NAMALWA (cell line): Measurements from ENCODE around the gene HNRNPA3.
A peak's percentile ranks its signal among the peaks of the same experiment; 100 is the strongest.
"Not testable (repeated sequence)": the region's sequence is repeated elsewhere in the genome, so short reads cannot be mapped to it uniquely, and the experiment has no call there.

Source experiments
- DNase-seq: peaks from one replicate; pipeline ENCODE4 v3.0.0-alpha.2; 2015; ENCODE audit warnings: low spot score

The HNRNPA3 gene

GRCh38 chr2:177212106-177212890 is at the start of gene HNRNPA3:
HNRNPA3 (plus strand) TSS chr2:177212794; CDS start chr2:177212800, 6 bp downstream.
- peak; percentile 99 for DNase-seq

GRCh38 chr2:177164131-177164530 is 48.5 kb upstream of the HNRNPA3 start:
- DNase-seq: no peak

- DNase-seq: peak; percentile 89
These were observed 48.0 kb upstream of the HNRNPA3 start for GRCh38 chr2:177164584-177165052.

GRCh38 chr2:177165061-177165583 is 47.5 kb upstream of the HNRNPA3 start:
- peak; percentile 45 for DNase-seq

- peak; percentile 83 for DNase-seq
These were observed 46.6 kb upstream of the HNRNPA3 start for GRCh38 chr2:177165721-177166711.

GRCh38 chr2:177169810-177170514 is 42.6 kb upstream of the HNRNPA3 start:
- no peak for DNase-seq

DNA sequence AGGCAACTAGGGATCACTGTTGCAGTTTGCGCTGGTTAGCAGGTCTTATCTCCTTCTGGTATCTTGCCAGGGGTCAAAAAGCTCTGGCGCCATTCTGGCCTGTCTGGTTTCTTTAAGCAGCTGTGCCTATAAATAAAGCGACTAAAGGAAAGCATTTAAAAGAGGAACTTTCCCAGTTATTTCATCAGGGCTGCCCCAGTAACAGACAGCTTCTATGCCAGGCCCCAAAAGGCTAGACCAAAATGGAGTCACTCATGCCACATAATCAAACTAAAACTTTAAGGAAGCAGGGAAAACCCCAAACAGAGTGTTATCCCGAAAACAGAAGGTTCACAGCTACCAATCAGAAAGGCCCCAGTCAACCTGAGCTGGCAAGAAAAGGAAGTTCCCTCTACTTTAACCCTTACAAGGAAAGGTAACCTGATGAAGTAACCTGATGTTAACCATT is 41.2 kb upstream of the HNRNPA3 start:
- no peak for DNase-seq

- no peak for DNase-seq
These were observed 40.3 kb upstream of the HNRNPA3 start for GRCh38 chr2:177172034-177172880.

DNA sequence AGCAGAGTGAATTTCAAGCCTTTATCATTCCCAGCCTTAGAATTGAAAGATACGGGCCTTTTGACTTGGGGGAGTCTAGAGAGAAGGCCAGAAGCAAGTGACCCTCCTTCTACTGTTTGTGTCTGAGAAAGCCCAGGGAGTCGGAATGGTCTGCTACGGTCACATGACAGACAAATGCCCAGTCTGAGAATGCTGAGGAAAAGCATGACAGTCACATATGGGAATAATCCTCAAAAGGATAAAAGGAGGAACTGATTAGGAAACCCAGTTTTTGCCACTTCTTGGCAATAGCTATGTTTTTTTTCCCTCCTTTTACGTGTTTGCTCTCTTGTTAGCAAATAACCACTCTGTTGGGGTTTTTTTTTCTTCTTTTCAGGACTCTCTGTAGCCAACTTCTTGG is 38.1 kb upstream of the HNRNPA3 start:
- DNase-seq: no peak

DNA sequence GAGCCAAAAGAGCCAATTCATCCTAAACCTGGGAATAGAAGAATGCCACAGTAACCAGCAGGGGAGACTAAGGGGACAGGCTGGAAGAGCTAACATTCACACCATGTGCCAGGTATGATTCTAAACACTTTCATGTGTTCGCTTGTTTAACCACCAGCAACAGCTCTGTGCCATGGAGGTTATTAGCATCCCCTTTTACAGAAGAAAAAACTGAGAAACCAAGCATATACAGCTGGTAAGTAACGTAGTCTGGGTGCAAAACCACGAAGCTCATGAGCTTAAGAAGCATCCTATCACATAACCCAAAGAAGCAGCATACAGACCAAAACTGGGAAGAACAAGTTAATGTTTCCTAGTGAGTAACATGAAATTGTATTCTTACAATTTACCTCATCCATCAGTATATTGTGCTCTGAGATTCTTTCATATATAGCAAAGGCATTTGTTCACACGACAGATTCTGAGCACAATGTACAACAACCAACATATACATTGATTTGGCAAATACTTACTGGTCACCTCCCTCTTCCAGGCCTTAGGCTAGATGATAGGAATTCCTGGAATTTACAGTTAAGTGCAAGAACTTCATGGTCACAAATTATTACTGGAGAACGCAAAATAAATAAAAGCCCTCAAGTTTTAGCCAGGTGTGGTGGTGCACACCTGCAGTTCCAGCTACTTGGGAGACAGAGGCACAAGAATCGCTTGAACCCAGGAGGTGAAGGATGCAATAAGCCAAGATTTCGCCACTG is 36.5 kb upstream of the HNRNPA3 start:
- DNase-seq: no peak

DNA sequence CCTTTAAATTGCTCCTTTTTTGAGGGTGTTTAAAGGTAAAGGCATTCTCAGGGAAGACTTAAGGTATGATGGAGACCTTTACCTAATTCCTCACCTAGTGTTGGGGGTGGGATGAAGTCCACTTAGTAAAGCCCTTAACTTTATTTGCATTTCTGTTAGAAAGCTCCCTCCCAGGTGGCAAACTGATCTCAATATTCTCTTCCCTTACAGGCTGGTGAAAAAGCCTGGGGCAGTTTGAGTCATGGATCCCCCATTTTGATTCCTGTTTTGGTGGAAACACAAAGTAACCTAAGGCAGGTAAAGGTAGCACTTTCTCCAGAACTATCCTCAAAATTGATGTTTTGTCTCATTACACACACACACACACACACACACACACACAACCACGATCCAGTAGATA is 33.8 kb upstream of the HNRNPA3 start:
- DNase-seq: no peak

GRCh38 chr2:177179227-177179626 is 33.4 kb upstream of the HNRNPA3 start:
- no peak for DNase-seq

DNA sequence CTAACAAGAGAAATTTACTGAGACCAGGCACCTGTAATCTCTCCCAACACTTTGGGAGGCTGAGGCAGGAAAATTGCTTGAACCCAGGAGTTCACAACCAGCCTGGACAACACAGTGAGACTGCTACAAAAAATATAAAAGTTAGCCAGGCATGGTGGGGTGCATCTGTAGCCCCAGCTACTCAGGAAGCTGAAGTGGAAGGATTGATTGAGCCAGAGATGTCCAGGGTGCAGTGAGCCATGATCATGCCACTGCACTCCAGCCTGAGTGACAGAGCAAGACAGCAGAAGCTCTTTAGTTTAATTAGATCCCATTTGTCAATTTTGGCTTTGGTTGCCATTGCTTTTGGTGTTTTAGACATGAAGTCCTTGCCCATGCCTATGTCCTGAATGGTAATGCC is 32.9 kb upstream of the HNRNPA3 start:
- DNase-seq: not testable (repeated sequence)

- no peak for DNase-seq
These were observed 32.2 kb upstream of the HNRNPA3 start for GRCh38 chr2:177180269-177181000.

DNA sequence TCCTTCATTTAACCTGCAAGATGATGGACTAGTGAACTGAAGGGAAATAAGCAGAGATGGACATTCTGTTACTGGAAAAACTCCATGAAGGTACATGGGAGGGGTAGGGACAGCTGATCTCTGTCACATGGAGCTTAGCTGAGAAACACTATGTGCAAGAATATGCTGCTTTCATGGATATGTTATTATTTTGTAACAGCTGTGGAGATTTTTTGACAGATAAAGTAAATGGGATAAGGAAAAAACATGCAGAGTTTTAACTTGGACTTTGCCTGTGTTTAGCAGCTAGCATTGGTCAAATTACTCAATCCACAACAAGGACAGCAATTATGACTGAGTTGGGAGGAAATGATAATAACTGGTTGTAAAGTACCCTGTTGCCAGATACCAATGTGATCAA is 28.7 kb upstream of the HNRNPA3 start:
- no peak for DNase-seq

DNA sequence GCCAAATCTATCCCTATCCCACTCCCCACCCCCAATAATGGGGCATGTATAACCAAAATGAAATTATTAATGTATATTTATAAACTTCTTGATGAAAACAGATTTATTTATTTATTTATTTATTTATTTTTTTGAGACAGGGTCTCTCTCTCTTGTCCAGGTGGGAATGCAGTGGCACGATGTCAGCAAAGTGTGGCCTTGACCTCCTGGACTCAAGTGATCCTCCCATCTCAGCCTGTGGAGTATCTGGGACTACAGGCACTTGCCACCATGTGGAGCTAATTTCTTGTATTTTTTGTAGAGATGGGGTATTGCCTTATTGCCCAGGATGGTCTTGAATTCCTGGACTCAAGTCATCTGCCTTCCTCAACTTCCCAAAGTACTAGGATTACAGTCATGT is 28.0 kb upstream of the HNRNPA3 start:
- DNase-seq: no peak

DNA sequence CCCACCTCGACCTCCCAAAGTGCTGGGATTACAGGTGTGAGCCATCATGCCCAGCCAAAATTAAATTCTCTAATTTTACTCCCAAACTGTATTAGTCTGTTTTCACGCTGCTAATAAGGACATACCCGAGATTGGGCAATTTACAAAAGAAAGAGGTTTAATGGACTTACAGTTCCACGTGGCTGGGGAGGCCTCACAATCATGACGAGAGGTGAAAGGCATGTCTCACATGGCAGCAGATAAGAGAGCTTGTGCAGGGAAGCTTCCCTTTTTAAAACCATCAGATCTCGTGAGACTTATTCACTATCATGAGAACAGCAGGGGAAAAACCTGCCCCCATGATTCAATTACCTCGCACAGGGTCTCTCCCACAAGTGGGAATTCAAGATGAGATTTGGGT is 26.6 kb upstream of the HNRNPA3 start:
- DNase-seq: not testable (repeated sequence)

GRCh38 chr2:177187631-177188312 is 24.8 kb upstream of the HNRNPA3 start:
- DNase-seq: no peak
